GM12878 (cell line): ENCODE measurements around the gene LILRB2. TPM values are rescaled to one million over a fixed set of nuclear protein-coding genes. Genes with fewer than 3 reads are reported as not detected.

ENCODE experiments used
- ATAC-seq: fragments of 200-7000 bp; cut with Tn5 transposase; 3 replicates; pipeline ENCODE4 v1.9.1; 2020; ENCODE audit warnings: mild to moderate bottlenecking, moderate library complexity
- BruUV-seq: library from RNA; stranded (reverse); fragments of 400-500 nt; replicated peaks from 2 replicates; lab custom pipeline; 2021; lab: Mats Ljungman, UMichigan
- CTCF ChIA-PET: fragments of 300-600 bp; sonication (Branson Sonifier 250); formaldehyde crosslinking; extraction: SDS; loops from one replicate; lab custom pipeline; 2021; ENCODE audit warnings: inconsistent platforms; lab: Yijun Ruan, JAX
- POLR2A ChIA-PET: fragments of 350-600 bp; formaldehyde crosslinking; extraction: SDS; loops from one replicate; lab custom pipeline; 2021; ENCODE audit warnings: inconsistent platforms; lab: Charles Lee
- RAD21 ChIA-PET: fragments of 300-600 bp; sonication (Branson Sonifier 250); formaldehyde crosslinking; loops from one replicate; lab custom pipeline; 2023; ENCODE audit warnings: antibody characterized with exemption; ENCODE audit not compliant: unreplicated experiment; lab: Charles Lee
- SMC1A ChIA-PET: fragments of 300-600 bp; sonication (Branson Sonifier 250); formaldehyde crosslinking; loops from one replicate; lab custom pipeline; 2023; ENCODE audit not compliant: unreplicated experiment, uncharacterized antibody; lab: Charles Lee
- DNase-seq: peaks from one replicate; pipeline ENCODE4 v3.0.0-alpha.2; 2011; ENCODE audit warnings: low read depth, low spot score
- FAIRE-seq: peaks from 3 replicates; lab custom pipeline; 2011; peaks lifted over from hg19 to GRCh38; lab: Jason Lieb, UNC
- H2AFZ ChIP-seq: 2 replicates; pipeline ENCODE4 v1.6.0; 2011; ENCODE audit warnings: low read depth, low read length, control low read depth; ENCODE audit not compliant: control insufficient read depth
- H3K27ac ChIP-seq: 2 replicates; pipeline ENCODE4 v1.5.1; 2011; ENCODE audit warnings: control low read depth; ENCODE audit not compliant: control insufficient read depth, insufficient read depth
- H3K27me3 ChIP-seq, 2 experiments: replicated peaks in 1 of 2; 2 replicates each; pipeline versions ENCODE4 v1.6.0 to v1.6.1; 2011; ENCODE audit warnings: low read length in 1 of 2; ENCODE audit not compliant: control insufficient read depth in 2 of 2, insufficient read depth in 2 of 2
- H3K36me3 ChIP-seq, 2 experiments: 2 replicates each; pipeline ENCODE4 v1.5.1; 2011; ENCODE audit warnings: low read length in 1 of 2; ENCODE audit not compliant: control insufficient read depth in 2 of 2, insufficient read depth in 2 of 2
- H3K4me1 ChIP-seq: 2 replicates; pipeline ENCODE4 v1.6.1; 2011; ENCODE audit warnings: mild to moderate bottlenecking, low read length, moderate library complexity, mixed read lengths; ENCODE audit not compliant: control insufficient read depth, insufficient read depth
- H3K4me2 ChIP-seq: 2 replicates; pipeline ENCODE4 v1.6.0; 2011; ENCODE audit warnings: control low read depth; ENCODE audit not compliant: control insufficient read depth, insufficient read depth
- H3K4me3 ChIP-seq: fragments of 200-600 bp; sonication (generic); 2 replicates; pipeline ENCODE4 v1.5.1; 2016
- H3K79me2 ChIP-seq: 2 replicates; pipeline ENCODE4 v1.6.0; 2011; ENCODE audit warnings: low read length; ENCODE audit not compliant: control insufficient read depth, insufficient read depth
- H3K9ac ChIP-seq: 2 replicates; pipeline ENCODE4 v1.8.0; 2011; ENCODE audit warnings: low read length, control low read depth, mixed read lengths; ENCODE audit not compliant: control insufficient read depth, insufficient read depth
- H3K9me3 ChIP-seq: replicated peaks from 3 replicates; pipeline ENCODE4 v1.5.1; 2011; ENCODE audit warnings: mild to moderate bottlenecking, low read length; ENCODE audit not compliant: control insufficient read depth, insufficient read depth
- H4K20me1 ChIP-seq: 2 replicates; pipeline ENCODE4 v1.6.0; 2011; ENCODE audit not compliant: control insufficient read depth, insufficient read depth
- ATF7 ChIP-seq: fragments of 450-650 bp; IDR thresholded peaks from 2 replicates; pipeline ENCODE4 v1.6.1; 2016; ENCODE audit warnings: low read depth, mild to moderate bottlenecking
- BRCA1 ChIP-seq: IDR thresholded peaks from 2 replicates; pipeline ENCODE4 v1.6.1; 2011; ENCODE audit warnings: low read depth, low read length, improper control_type of control experiment
- CREB1 ChIP-seq: IDR thresholded peaks from 2 replicates; pipeline ENCODE4 v1.6.1; 2012; ENCODE audit warnings: low read depth, mild to moderate bottlenecking, inconsistent platforms
- CREM ChIP-seq: IDR thresholded peaks from 2 replicates; pipeline ENCODE4 v1.6.1; 2014; ENCODE audit warnings: antibody characterized with exemption, low read depth
- IKZF1 ChIP-seq: fragments of 450-650 bp; conservative IDR thresholded peaks from 2 replicates; pipeline ENCODE4 v1.6.1; 2017; ENCODE audit warnings: antibody characterized with exemption, mild to moderate bottlenecking
- IKZF2 ChIP-seq, 2 experiments: fragments of 450-650 bp; IDR thresholded peaks; 2 replicates each; pipeline ENCODE4 v1.6.1; 2017; ENCODE audit warnings: mild to moderate bottlenecking in 2 of 2, moderate library complexity in 2 of 2
- MLLT1 ChIP-seq: fragments of 450-650 bp; IDR thresholded peaks from 2 replicates; pipeline ENCODE4 v1.6.1; 2016; ENCODE audit warnings: mild to moderate bottlenecking
- NBN ChIP-seq: fragments of 450-650 bp; IDR thresholded peaks from 2 replicates; pipeline ENCODE4 v1.6.1; 2016
- NFYA ChIP-seq: IDR thresholded peaks from 2 replicates; pipeline ENCODE4 v1.6.1; 2011; ENCODE audit warnings: low read depth, mild to moderate bottlenecking, low read length, improper control_type of control experiment, borderline replicate concordance
- NKRF ChIP-seq: fragments of 450-650 bp; conservative IDR thresholded peaks from 2 replicates; pipeline ENCODE4 v1.6.1; 2017; ENCODE audit warnings: mild to moderate bottlenecking, moderate library complexity
- NR2F1 ChIP-seq: fragments of 450-650 bp; conservative IDR thresholded peaks from 2 replicates; pipeline ENCODE4 v1.6.1; 2017; ENCODE audit warnings: mild to moderate bottlenecking
- SPI1 ChIP-seq: IDR thresholded peaks from 2 replicates; pipeline ENCODE4 v1.6.1; 2011; ENCODE audit warnings: low read depth, mild to moderate bottlenecking, low read length, moderate library complexity, borderline replicate concordance; ENCODE audit not compliant: insufficient read depth
- TCF12 ChIP-seq: IDR thresholded peaks from 2 replicates; pipeline ENCODE4 v1.6.1; 2011; ENCODE audit warnings: low read depth, mild to moderate bottlenecking, low read length
- YY1 ChIP-seq: IDR thresholded peaks from 2 replicates; pipeline ENCODE4 v1.6.1; 2011; ENCODE audit warnings: low read depth, mild to moderate bottlenecking, low read length
- ZNF384 ChIP-seq: IDR thresholded peaks from 2 replicates; pipeline ENCODE4 v1.6.1; 2012; ENCODE audit warnings: low read depth, mild to moderate bottlenecking, low read length, improper control_type of control experiment, borderline replicate concordance
- ZNF687 ChIP-seq: fragments of 450-650 bp; IDR thresholded peaks from 2 replicates; pipeline ENCODE4 v1.6.1; 2017; ENCODE audit warnings: mild to moderate bottlenecking, moderate library complexity
- WGBS: methylation state at CpG from one replicate; pipeline ENCODE4 v1.1.6; 2016; ENCODE audit warnings: low lambda C conversion rate; ENCODE audit not compliant: insufficient replicate concordance, insufficient coverage; ENCODE audit errors: missing lambda C conversion rate; 5-methylcytosine and 5-hydroxymethylcytosine counted together
- in situ Hi-C: fragments of 300-500 bp; cut with MboI; formaldehyde crosslinking; loops from 9 replicates; pipeline ENCODE4 v1.14.3; 2018; ENCODE audit warnings: mixed read lengths
- intact Hi-C: fragments of 100-400 bp; cut with micrococcal nuclease; formaldehyde crosslinking; loops from one replicate; pipeline ENCODE4 v1.14.2; 2022; ENCODE audit not compliant: unreplicated experiment
- polyA plus RNA-seq, 11 experiments: library from polyadenylated mRNA; depleted of rRNA in 4 of 11; unstranded in 6 of 11; stranded (reverse) in 5 of 11; fragments of >200 nt; fragmentation: Nextera tagmentation in 4 of 11; fragmentation: Illumina TruSeq in 1 of 11; extraction: Ambion mirVana in 4 of 11; extraction: Trizol in 1 of 11; gene quantifications; 1 replicate in 1 of 11; 2 replicates in 10 of 11; pipeline versions ENCODE4 v1.2.1 to v1.2.3, GENCODE V29; 2011 to 2016; ENCODE audit warnings: inconsistent platforms in 2 of 11, missing spikeins in 2 of 11, low read depth in 1 of 11
- total RNA-seq, 4 experiments: library from RNA; depleted of rRNA in 3 of 4; stranded (reverse); fragments of >200 nt in 3 of 4; fragmentation: Illumina TruSeq in 1 of 4; extraction: Trizol in 1 of 4; gene quantifications; 2 replicates each; pipeline versions ENCODE4 v1.2.1 to v1.2.3, GENCODE V29; 2013 to 2021

The LILRB2 gene
- total and polyA plus RNA-seq, 10 of the 15 experiments (the other 5 are each of a cell fraction or from before 2014, with no cell fraction given) = 0.08 to 0.18 (median 0.15) TPM; not detected in 4

- POLR2A ChIA-PET = interaction anchor here (0.5 to 1.0 kb wide), 2 partner anchors 11 to 744 kb away, joined by 3 read pairs; partner anchors contain the start of gene RDH13
- no peak for DNase-seq
- Histone ChIP-seq H3K27me3 (no peaks in the 10 kb centered on the region), H3K9me3 (no peaks in the 10 kb centered on the region), H3K9ac (no peak overlapping the region), H3K79me2 (no peaks in the 10 kb centered on the region), H4K20me1 (no peaks in the 10 kb centered on the region), H3K4me2 (no peak overlapping the region), H3K4me1 (no peaks in the 10 kb centered on the region), H3K36me3 (no peaks in the 10 kb centered on the region), H3K27ac (no peak overlapping the region), H3K4me3 (no peak overlapping the region), H2AFZ (no peak overlapping the region)
- SMC1A ChIA-PET = interaction anchor here (0.9 to 1.7 kb wide), 4 partner anchors 70 to 75 kb away, joined by 3 to 4 read pairs (median 3); no protein-coding TSS in a partner anchor
- CTCF ChIA-PET = interaction anchor here (0.9 to 5.1 kb wide), 3 partner anchors 35 to 72 kb away, joined by 5 to 40 read pairs (median 16); no protein-coding TSS in a partner anchor
- RAD21 ChIA-PET = interaction anchor here (1.1 kb wide), 1 partner anchor 36 kb away, joined by 4 read pairs; no protein-coding TSS in a partner anchor
- WGBS = 3% methylated on average over 7 of the region's 7 CpGs
- in situ Hi-C loops (no loop called here), intact Hi-C loops (no loop called here)
- BruUV-seq = no TSS peak
- no peak for FAIRE-seq
- peak; percentile 95 for ATAC-seq
- TF ChIP-seq IKZF2 (IDR thresholded peaks at IDR 0.05) = peak; percentile 58 to 65; a peak in 2 of 4 replicates
- no peak for TF ChIP-seq ZNF384
- TF ChIP-seq ZNF687 = no peak
- peak; percentile 81 for TF ChIP-seq CREM
- peak; percentile 90 for TF ChIP-seq ATF7
- TF ChIP-seq NBN = peak; percentile 60; the same call in 1 of the 2 replicates
- TF ChIP-seq NFYA = no peak
- no peak for TF ChIP-seq MLLT1
- no peak for TF ChIP-seq NR2F1
- no peak for TF ChIP-seq BRCA1
- peak; percentile 44; the same call in 1 of the 2 replicates for TF ChIP-seq IKZF1
- no peak for TF ChIP-seq NKRF
- TF ChIP-seq TCF12 = no peak
- peak; percentile 83 for TF ChIP-seq CREB1
- TF ChIP-seq YY1 = no peak
- peak; percentile 49; the same call in 1 of the 2 replicates for TF ChIP-seq SPI1
Measured at GRCh38 chr19:54319049-54319448, 38.1 kb upstream of the LILRB2 start.
